T-cell (primary cell): ENCODE results near the gene L3MBTL4. TPM values are rescaled to one million over a fixed set of nuclear protein-coding genes. Genes with fewer than 3 reads are reported as not detected.
"Not testable (repeated sequence)": the region's sequence is repeated elsewhere in the genome, so short reads cannot be mapped to it uniquely, and the experiment has no call there.

ENCODE experiments used
- ATAC-seq, 4 experiments: fragments of 200-7000 bp in 3 of 4; fragments of 150-1000 bp in 1 of 4; cut with Tn5 transposase; replicated peaks in 1 of 4; 1 replicate in 3 of 4; 2 replicates in 1 of 4; pipeline ENCODE4 v1.10.0; 2021; ENCODE audit warnings: moderate library complexity in 3 of 4, mild to moderate bottlenecking in 2 of 4, moderate number of reproducible peaks in 1 of 4
- CTCF ChIA-PET, 2 donors: fragments of 300-600 bp; sonication (Branson Sonifier 250); formaldehyde crosslinking; loops; one replicate each; lab custom pipeline; 2022; ENCODE audit warnings: antibody characterized with exemption in 2 of 2; lab: Charles Lee
- POLR2A ChIA-PET, 2 donors: fragments of 300-600 bp; sonication (Branson Sonifier 250); formaldehyde crosslinking; loops; one replicate each; lab custom pipeline; 2022; ENCODE audit warnings: antibody characterized with exemption in 2 of 2; lab: Charles Lee
- DNase-seq, 35 experiments: peaks; one replicate each; pipeline versions ENCODE4 v3.0.0 to v3.0.0-alpha.2; 2013 to 2023
- H3K27ac ChIP-seq: one replicate; pipeline ENCODE4 v1.5.1; 2013; ENCODE audit warnings: low read length
- H3K27me3 ChIP-seq, 2 experiments: replicated peaks in 1 of 2; 1 replicate in 1 of 2; 2 replicates in 1 of 2; pipeline versions ENCODE4 v1.6.1 to v1.7.0; 2013; ENCODE audit warnings: low read length in 1 of 2, mixed read lengths in 1 of 2; ENCODE audit not compliant: control insufficient read depth in 2 of 2, insufficient read depth in 2 of 2; ENCODE audit errors: extremely low read depth in 1 of 2
- H3K36me3 ChIP-seq, 2 donors: 1 replicate in 1 of 2; 2 replicates in 1 of 2; pipeline versions ENCODE4 v1.6.1 to v1.7.0; 2013; ENCODE audit warnings: low read length in 1 of 2; ENCODE audit not compliant: control insufficient read depth in 2 of 2, insufficient read depth in 1 of 2; ENCODE audit errors: extremely low read depth in 1 of 2
- H3K4me1 ChIP-seq, 2 experiments: 1 replicate in 1 of 2; 2 replicates in 1 of 2; pipeline versions ENCODE4 v1.6.1 to v1.7.0; 2013; ENCODE audit warnings: low read length in 2 of 2, mixed read lengths in 1 of 2; ENCODE audit not compliant: insufficient read depth in 2 of 2, control insufficient read depth in 1 of 2; ENCODE audit errors: extremely low read depth in 1 of 2
- H3K4me3 ChIP-seq, 2 donors: 1 replicate in 1 of 2; 2 replicates in 1 of 2; pipeline versions ENCODE4 v1.5.1 to v1.7.0; 2013; ENCODE audit warnings: mild to moderate bottlenecking in 2 of 2, low read length in 1 of 2, moderate library complexity in 1 of 2; ENCODE audit not compliant: control insufficient read depth in 1 of 2; ENCODE audit errors: extremely low read depth in 1 of 2
- H3K9me3 ChIP-seq: 2 replicates; pipeline ENCODE4 v1.7.0; 2013
- H3K27ac Mint-ChIP-seq, 2 donors: one replicate each; pipeline ENCODE4 v1.8.0; 2020 to 2021; ENCODE audit warnings: mild to moderate bottlenecking in 2 of 2, mixed read lengths in 2 of 2
- H3K27me3 Mint-ChIP-seq, 2 donors: one replicate each; pipeline ENCODE4 v1.8.0; 2021 to 2022; ENCODE audit warnings: mixed read lengths in 2 of 2
- H3K36me3 Mint-ChIP-seq: one replicate; pipeline ENCODE4 v1.8.0; 2021; ENCODE audit warnings: mixed read lengths
- H3K4me1 Mint-ChIP-seq, 3 donors: one replicate each; pipeline ENCODE4 v1.8.0; 2020 to 2022; ENCODE audit warnings: mixed read lengths in 3 of 3, mild to moderate bottlenecking in 1 of 3
- H3K4me3 Mint-ChIP-seq, 3 donors: one replicate each; pipeline ENCODE4 v1.8.0; 2020 to 2022; ENCODE audit warnings: mild to moderate bottlenecking in 3 of 3, mixed read lengths in 3 of 3, moderate library complexity in 3 of 3
- H3K9me3 Mint-ChIP-seq, 3 donors: one replicate each; pipeline ENCODE4 v1.8.0; 2020 to 2022; ENCODE audit warnings: mixed read lengths in 3 of 3
- WGBS: methylation state at CpG from one replicate; pipeline ENCODE4 v1.1.5; 2013; ENCODE audit warnings: missing lambda C conversion rate; ENCODE audit not compliant: insufficient coverage; 5-methylcytosine and 5-hydroxymethylcytosine counted together
- total RNA-seq, 35 experiments: library from RNA in 6 of 35; stranded (reverse) in 6 of 35; fragments of 120-200 nt in 1 of 35; gene quantifications; one replicate each; pipeline versions ENCODE4 v1.2.1 to v1.2.4 and lab custom pipeline; 2013 to 2026

The L3MBTL4 gene
- total RNA-seq, 5 donors from 2014 or later (not counting 1 experiment from before 2014, with no cell fraction given): 0.58 to 1.6 (median 0.83) TPM

- Mint-ChIP-seq H3K4me3 (no peak overlapping the region), H3K4me1 (no peaks in the 10 kb centered on the region), H3K36me3 (no peaks in the 10 kb centered on the region), H3K27me3 (no peaks in the 10 kb centered on the region), H3K9me3 (no peaks in the 10 kb centered on the region), H3K27ac (no peak overlapping the region)
- no peak for DNase-seq
- ChIA-PET POLR2A (no interaction called here), CTCF (no interaction called here)
- Histone ChIP-seq H3K36me3 (no peaks in the 10 kb centered on the region), H3K27me3 (no peaks in the 10 kb centered on the region), H3K9me3 (no peaks in the 10 kb centered on the region), H3K4me1 (no peaks in the 10 kb centered on the region), H3K27ac (no peak overlapping the region), H3K4me3 (no peak overlapping the region)
- ATAC-seq: no peak
- 74% methylated on average over 6 of the region's 9 CpGs for WGBS
These were observed 335.8 kb downstream of the L3MBTL4 start for GRCh38 chr18:6078877-6079276.

- H3K4me3 Mint-ChIP-seq, POLR2A ChIA-PET: not testable (repeated sequence)
These were observed 342.3 kb downstream of the L3MBTL4 start for GRCh38 chr18:6072423-6072822.

GRCh38 chr18:6069539-6069938 lies 345.2 kb downstream of the L3MBTL4 start:
- ATAC-seq: no peak
- WGBS: 100% methylated on average over 2 of the region's 4 CpGs
- peaks cover 0 to 8% (median 7%) of the 10 kb centered on the region in 3 donors for H3K9me3 Mint-ChIP-seq

More at GRCh38 chr18:6072423-6072822, 342.3 kb downstream of the L3MBTL4 start:
- H3K36me3 Mint-ChIP-seq, H3K9me3 ChIP-seq, H3K36me3 ChIP-seq, H3K4me1 Mint-ChIP-seq, H3K4me3 ChIP-seq, ATAC-seq, H3K27me3 Mint-ChIP-seq, H3K4me1 ChIP-seq, CTCF ChIA-PET, DNase-seq, H3K27me3 ChIP-seq, H3K27ac Mint-ChIP-seq, H3K9me3 Mint-ChIP-seq, H3K27ac ChIP-seq: not testable (repeated sequence)
- WGBS: 100% methylated on average over 1 of the region's 11 CpGs

GRCh38 chr18:6069103-6069502 lies 345.6 kb downstream of the L3MBTL4 start:
- ChIA-PET POLR2A (interaction anchor here in 1 of 2 donors (0.7 kb wide), 1 partner anchor 23 kb away, joined by 3 read pairs; no protein-coding TSS in a partner anchor), CTCF (no interaction called here)
- ATAC-seq: no peak
- Mint-ChIP-seq H3K27me3 (peaks cover 0 to 8% of the 10 kb centered on the region in 2 donors), H3K4me3 (no peak overlapping the region), H3K4me1 (no peaks in the 10 kb centered on the region), H3K9me3 (peaks cover 0 to 9% (median 8%) of the 10 kb centered on the region in 3 donors), H3K27ac (no peak overlapping the region), H3K36me3 (no peaks in the 10 kb centered on the region)
- H3K4me1 ChIP-seq: no peaks in the 10 kb centered on the region
- no peaks in the 10 kb centered on the region for H3K9me3 ChIP-seq
- H3K27me3 ChIP-seq: no peaks in the 10 kb centered on the region
- no peak overlapping the region for H3K4me3 ChIP-seq
- H3K27ac ChIP-seq: no peak overlapping the region
- no peak for DNase-seq
- 77% methylated on average over 3 of the region's 3 CpGs for WGBS
- H3K36me3 ChIP-seq: no peaks in the 10 kb centered on the region

More at GRCh38 chr18:6069539-6069938, 345.2 kb downstream of the L3MBTL4 start:
- ChIA-PET CTCF (no interaction called here), POLR2A (interaction anchor here in 1 of 2 donors (0.7 kb wide), 1 partner anchor 24 kb away, joined by 3 read pairs; no protein-coding TSS in a partner anchor)
- H3K4me1 Mint-ChIP-seq: no peaks in the 10 kb centered on the region
- Histone ChIP-seq H3K4me1 (no peaks in the 10 kb centered on the region), H3K27me3 (no peaks in the 10 kb centered on the region), H3K9me3 (no peaks in the 10 kb centered on the region), H3K36me3 (no peaks in the 10 kb centered on the region), H3K4me3 (no peak overlapping the region), H3K27ac (no peak overlapping the region)
- DNase-seq: no peak
- no peak overlapping the region for H3K27ac Mint-ChIP-seq
- H3K4me3 Mint-ChIP-seq: no peak overlapping the region
- peaks cover 0 to 8% of the 10 kb centered on the region in 2 donors for H3K27me3 Mint-ChIP-seq
- no peaks in the 10 kb centered on the region for H3K36me3 Mint-ChIP-seq

GRCh38 chr18:6060149-6060548 lies 354.6 kb downstream of the L3MBTL4 start:
- H3K27me3 Mint-ChIP-seq: no peaks in the 10 kb centered on the region
- CTCF ChIA-PET: interaction anchor here in 1 of 2 donors (0.7 to 0.8 kb wide), 3 partner anchors 10 to 242 kb away, joined by 3 to 4 read pairs (median 4); no protein-coding TSS in a partner anchor
- no CpG with 5 or more reads among the region's 4 CpGs for WGBS
- peaks cover 0 to 6% (median 0%) of the 10 kb centered on the region in 3 donors for H3K9me3 Mint-ChIP-seq
- no peak overlapping the region for H3K4me3 Mint-ChIP-seq
- H3K4me3 ChIP-seq: no peak overlapping the region
- H3K36me3 Mint-ChIP-seq: no peaks in the 10 kb centered on the region
- ATAC-seq (no peak), DNase-seq (no peak)
- no peaks in the 10 kb centered on the region for H3K27me3 ChIP-seq
- H3K9me3 ChIP-seq: no peaks in the 10 kb centered on the region
- H3K27ac Mint-ChIP-seq: no peak overlapping the region
- H3K27ac ChIP-seq: no peak overlapping the region
- H3K4me1 ChIP-seq: no peaks in the 10 kb centered on the region
- H3K4me1 Mint-ChIP-seq: peaks cover 0 to 5% (median 0%) of the 10 kb centered on the region in 3 donors
- POLR2A ChIA-PET: no interaction called here
- H3K36me3 ChIP-seq: no peaks in the 10 kb centered on the region

DNA sequence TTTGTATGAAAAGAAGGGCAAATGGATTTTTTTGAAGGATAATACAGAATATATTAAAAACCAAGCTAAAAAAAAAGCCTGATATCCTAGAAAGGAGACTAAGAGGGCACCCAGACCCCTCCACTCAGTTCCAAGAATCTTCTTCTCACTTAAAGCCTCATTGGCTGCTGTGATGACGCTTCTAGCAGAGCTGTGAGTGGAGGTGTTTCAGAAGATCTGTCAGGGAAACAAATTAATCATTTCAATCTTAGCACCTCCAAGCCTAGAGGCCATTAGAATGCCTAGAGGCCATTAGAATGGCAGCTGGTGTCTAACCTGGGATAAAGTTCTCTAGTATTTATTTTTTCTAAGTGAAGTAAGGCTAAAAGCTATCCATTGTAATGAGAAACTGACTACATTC lies 355.2 kb downstream of the L3MBTL4 start:
- no peaks in the 10 kb centered on the region for H3K4me1 ChIP-seq
- peaks cover 0 to 5% (median 0%) of the 10 kb centered on the region in 3 donors for H3K4me1 Mint-ChIP-seq
- H3K27ac ChIP-seq: no peak overlapping the region
- no peak overlapping the region for H3K4me3 Mint-ChIP-seq
- H3K9me3 Mint-ChIP-seq: peaks cover 0 to 6% (median 0%) of the 10 kb centered on the region in 3 donors
- ATAC-seq (no peak), DNase-seq (no peak)
- no CpG with 5 or more reads among the region's 1 CpG for WGBS
- POLR2A ChIA-PET: no interaction called here
- H3K27me3 ChIP-seq: no peaks in the 10 kb centered on the region
- no peaks in the 10 kb centered on the region for H3K27me3 Mint-ChIP-seq
- H3K36me3 Mint-ChIP-seq: no peaks in the 10 kb centered on the region
- no peaks in the 10 kb centered on the region for H3K9me3 ChIP-seq
- no peaks in the 10 kb centered on the region for H3K36me3 ChIP-seq
- no peak overlapping the region for H3K27ac Mint-ChIP-seq
- CTCF ChIA-PET: interaction anchor here in 1 of 2 donors (0.7 to 0.8 kb wide), 3 partner anchors 9 to 242 kb away, joined by 3 to 4 read pairs (median 4); no protein-coding TSS in a partner anchor
- H3K4me3 ChIP-seq: no peak overlapping the region
